Caco-2 (cell line): ENCODE measurements around the gene PPM1L. TPM values are rescaled to one million over a fixed set of nuclear protein-coding genes. Genes with fewer than 3 reads are reported as not detected.

Experiments used
- BruUV-seq: library from RNA; stranded (reverse); fragments of 400-500 nt; replicated peaks from 2 replicates; lab custom pipeline; 2021; lab: Mats Ljungman, UMichigan
- CTCF ChIA-PET: fragments of 300-600 bp; sonication (Branson Sonifier 250); formaldehyde crosslinking; loops from one replicate; lab custom pipeline; 2022; ENCODE audit warnings: antibody characterized with exemption; lab: Charles Lee
- POLR2A ChIA-PET: fragments of 300-600 bp; sonication (Branson Sonifier 250); formaldehyde crosslinking; loops from one replicate; lab custom pipeline; 2022; ENCODE audit warnings: antibody characterized with exemption; lab: Charles Lee
- DNase-seq, 2 experiments: peaks; one replicate each; pipeline versions ENCODE4 v3.0.0 to v3.0.0-alpha.2; 2020 to 2022
- H3K27me3 ChIP-seq: replicated peaks from 2 replicates; pipeline ENCODE4 v1.6.0; 2011; ENCODE audit warnings: low read length; ENCODE audit not compliant: control insufficient read depth, insufficient read depth
- H3K36me3 ChIP-seq: 2 replicates; pipeline ENCODE4 v1.5.1; 2011; ENCODE audit warnings: low read length; ENCODE audit not compliant: control insufficient read depth, insufficient read depth
- H3K4me1 ChIP-seq: fragments of 250-450 bp; sonication (Bioruptor Pico); 2 replicates; pipeline ENCODE4 v1.5.1; 2020; ENCODE audit warnings: mild to moderate bottlenecking
- H3K4me3 ChIP-seq: 2 replicates; pipeline ENCODE4 v1.5.1; 2011; ENCODE audit warnings: low read depth, mild to moderate bottlenecking, control low read depth, low read length
- H3K9me3 ChIP-seq: fragments of 250-450 bp; sonication (Bioruptor Pico); 2 replicates; pipeline ENCODE4 v1.5.1; 2020; ENCODE audit warnings: mild to moderate bottlenecking, moderate library complexity
- H3K27ac Mint-ChIP-seq: one replicate; pipeline ENCODE4 v1.8.0; 2022; ENCODE audit warnings: mixed read lengths; ENCODE audit not compliant: unreplicated experiment
- H3K27me3 Mint-ChIP-seq: one replicate; pipeline ENCODE4 v1.8.0; 2022; ENCODE audit warnings: mixed read lengths; ENCODE audit not compliant: insufficient read depth, unreplicated experiment
- H3K36me3 Mint-ChIP-seq: one replicate; pipeline ENCODE4 v1.8.0; 2022; ENCODE audit warnings: mild to moderate bottlenecking, mixed read lengths; ENCODE audit not compliant: insufficient read depth, unreplicated experiment
- H3K4me1 Mint-ChIP-seq: one replicate; pipeline ENCODE4 v1.8.0; 2022; ENCODE audit warnings: low read depth, mixed read lengths; ENCODE audit not compliant: unreplicated experiment
- H3K4me3 Mint-ChIP-seq: one replicate; pipeline ENCODE4 v1.8.0; 2022; ENCODE audit warnings: mild to moderate bottlenecking, moderate library complexity, mixed read lengths; ENCODE audit not compliant: unreplicated experiment
- H3K9me3 Mint-ChIP-seq: one replicate; pipeline ENCODE4 v1.8.0; 2022; ENCODE audit warnings: mixed read lengths; ENCODE audit not compliant: unreplicated experiment
- CTCF ChIP-seq, 2 experiments: fragments of 200-600 bp in 1 of 2; IDR thresholded peaks; 1 replicate in 1 of 2; 2 replicates in 1 of 2; pipeline versions ENCODE4 v1.5.1 to v1.8.0; 2011 to 2022; ENCODE audit warnings: antibody characterized with exemption in 1 of 2, control low read depth in 1 of 2, inconsistent platforms in 1 of 2, low read depth in 1 of 2, low read length in 1 of 2, mild to moderate bottlenecking in 1 of 2, moderate library complexity in 1 of 2; ENCODE audit not compliant: insufficient read depth in 1 of 2, severe bottlenecking in 1 of 2, unreplicated experiment in 1 of 2
- intact Hi-C: fragments of 100-400 bp; cut with micrococcal nuclease; formaldehyde crosslinking; loops from one replicate; pipeline ENCODE4 v1.10.0; 2022; ENCODE audit not compliant: unreplicated experiment
- total RNA-seq: library from RNA; stranded (reverse); gene quantifications from 2 replicates; pipeline ENCODE4 v1.2.3, GENCODE V29; 2022

The PPM1L gene
- total RNA-seq, 1 experiment from 2014 or later: 2.0 TPM

GRCh38 chr3:160827516-160827915 is 71.5 kb downstream of the PPM1L start:
- CTCF ChIA-PET: no interaction called here

GRCh38 chr3:160828880-160829279 is 72.8 kb downstream of the PPM1L start:
- BruUV-seq: no TSS peak
- Mint-ChIP-seq H3K36me3 (no peaks in the 10 kb centered on the region), H3K4me1 (no peaks in the 10 kb centered on the region), H3K9me3 (no peaks in the 10 kb centered on the region), H3K27ac (no peak overlapping the region), H3K4me3 (no peak overlapping the region), H3K27me3 (peaks cover 5% of the 10 kb centered on the region)
- intact Hi-C loops: no loop called here
- TF ChIP-seq CTCF (IDR thresholded peaks at IDR 0.05; ENCODE audit: insufficient read depth in 1 of 2, low read depth in 1 of 2, low read length in 1 of 2, severe bottlenecking in 1 of 2, unreplicated experiment in 1 of 2): no peak
- H3K27me3 ChIP-seq: no peaks in the 10 kb centered on the region
- no peaks in the 10 kb centered on the region for H3K4me1 ChIP-seq
- no peaks in the 10 kb centered on the region for H3K36me3 ChIP-seq
- ChIA-PET POLR2A (no interaction called here), CTCF (no interaction called here)
- H3K4me3 ChIP-seq: no peak overlapping the region
- DNase-seq: no peak
- H3K9me3 ChIP-seq: no peaks in the 10 kb centered on the region

More at GRCh38 chr3:160827516-160827915, 71.5 kb downstream of the PPM1L start:
- no TSS peak for BruUV-seq
- Mint-ChIP-seq H3K4me1 (no peaks in the 10 kb centered on the region), H3K36me3 (no peaks in the 10 kb centered on the region), H3K27me3 (peaks cover 6% of the 10 kb centered on the region), H3K4me3 (no peak overlapping the region), H3K9me3 (no peaks in the 10 kb centered on the region), H3K27ac (no peak overlapping the region)
- H3K27me3 ChIP-seq: no peaks in the 10 kb centered on the region
- no peaks in the 10 kb centered on the region for H3K4me1 ChIP-seq
- no peak for DNase-seq
- intact Hi-C loops: no loop called here
- H3K4me3 ChIP-seq: no peak overlapping the region
- POLR2A ChIA-PET: no interaction called here
- H3K36me3 ChIP-seq: no peaks in the 10 kb centered on the region
- TF ChIP-seq CTCF (IDR thresholded peaks at IDR 0.05; ENCODE audit: insufficient read depth in 1 of 2, low read depth in 1 of 2, low read length in 1 of 2, severe bottlenecking in 1 of 2, unreplicated experiment in 1 of 2): no peak
- H3K9me3 ChIP-seq: no peaks in the 10 kb centered on the region

GRCh38 chr3:160829486-160830009 is 73.5 kb downstream of the PPM1L start:
- H3K4me3 Mint-ChIP-seq: no peak overlapping the region
- no peak for DNase-seq
- no peaks in the 10 kb centered on the region for H3K4me1 Mint-ChIP-seq
- intact Hi-C loops: no loop called here
- H3K27me3 ChIP-seq: no peaks in the 10 kb centered on the region
- no peaks in the 10 kb centered on the region for H3K36me3 ChIP-seq
- no peak overlapping the region for H3K4me3 ChIP-seq
- H3K9me3 Mint-ChIP-seq: no peaks in the 10 kb centered on the region
- H3K4me1 ChIP-seq: no peaks in the 10 kb centered on the region
- CTCF ChIA-PET: no interaction called here
- no peak overlapping the region for H3K27ac Mint-ChIP-seq
- no peaks in the 10 kb centered on the region for H3K9me3 ChIP-seq
- no TSS peak for BruUV-seq
- POLR2A ChIA-PET: no interaction called here
- no peak for TF ChIP-seq CTCF (IDR thresholded peaks at IDR 0.05; ENCODE audit: insufficient read depth in 1 of 2, low read depth in 1 of 2, low read length in 1 of 2, severe bottlenecking in 1 of 2, unreplicated experiment in 1 of 2)
- peaks cover 4% of the 10 kb centered on the region for H3K27me3 Mint-ChIP-seq
- no peaks in the 10 kb centered on the region for H3K36me3 Mint-ChIP-seq
